Activated CD8-positive, alpha-beta memory T cell treated with anti-CD3 and anti-CD28 coated beads, Interleukin-2, amount 50 U/mL, for 4 hours (primary cell): ENCODE data around the gene NECTIN3.
A peak's percentile ranks its signal among the peaks of the same experiment; 100 is the strongest.

Experiments used
- DNase-seq: peaks from one replicate; pipeline ENCODE4 v3.0.0-alpha.2; 2020

NECTIN3 gene

GRCh38 chr3:111071257-111072030 lies at the start of gene NECTIN3:
NECTIN3 (plus strand) TSS chr3:111071816; CDS start chr3:111072018, 202 bp downstream.
- DNase-seq = peak; percentile 87

DNA sequence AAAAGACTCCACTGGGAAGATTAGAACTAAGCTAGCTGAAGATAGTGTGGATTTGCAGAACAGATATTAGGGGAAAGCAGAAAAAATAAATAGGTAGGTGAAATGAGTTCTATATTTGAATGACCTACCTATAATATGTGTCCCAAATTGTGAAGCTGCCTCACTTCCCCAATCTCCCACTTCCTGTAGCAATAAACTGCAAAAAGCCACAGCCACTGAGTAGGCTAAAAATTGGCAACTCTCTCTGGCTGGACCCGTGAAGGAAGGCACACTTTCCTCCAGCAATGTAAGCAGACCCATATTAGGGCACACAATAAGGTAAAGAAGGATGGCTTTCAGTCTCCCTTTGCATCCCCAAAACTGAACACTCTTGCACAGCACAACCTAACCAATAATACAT lies 43.7 kb upstream of the NECTIN3 start:
- no peak for DNase-seq

DNA sequence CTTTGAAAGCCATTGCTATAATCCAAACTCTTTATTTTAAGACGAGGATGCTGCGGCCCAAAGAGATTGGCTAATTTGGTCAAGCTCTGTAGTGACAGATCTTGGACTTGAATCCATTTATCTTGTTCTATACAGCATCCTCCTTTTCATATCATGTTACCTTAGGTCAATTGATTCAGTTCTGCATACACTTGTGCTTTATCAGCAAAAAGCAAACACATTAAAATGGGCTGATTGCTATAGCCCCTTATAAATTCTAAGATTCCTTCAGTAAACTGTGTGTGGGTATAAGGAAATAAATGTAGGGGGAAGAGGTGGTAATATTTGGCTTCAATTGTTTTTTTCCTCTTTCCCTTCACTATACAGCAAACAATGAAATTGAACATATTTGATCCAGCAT lies 40.1 kb upstream of the NECTIN3 start:
- DNase-seq = no peak

DNA sequence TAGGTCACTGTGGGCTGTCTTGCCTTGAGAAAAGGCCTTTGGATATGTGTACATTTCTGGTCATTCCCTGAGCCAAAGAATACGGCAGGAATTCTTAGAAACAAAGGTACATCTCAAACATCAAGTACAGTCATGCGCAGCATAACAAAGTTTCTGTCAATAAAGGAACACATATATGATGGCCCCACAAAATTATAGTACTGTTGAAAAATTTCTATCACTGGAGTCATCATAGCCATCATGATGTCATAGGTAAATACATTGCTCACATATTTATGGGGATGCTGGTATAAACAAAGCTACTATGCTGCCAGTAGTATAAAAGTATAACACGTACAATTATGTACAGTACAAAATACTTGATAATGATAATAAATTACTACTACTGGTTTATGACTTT lies 38.9 kb upstream of the NECTIN3 start:
- DNase-seq = no peak

DNA sequence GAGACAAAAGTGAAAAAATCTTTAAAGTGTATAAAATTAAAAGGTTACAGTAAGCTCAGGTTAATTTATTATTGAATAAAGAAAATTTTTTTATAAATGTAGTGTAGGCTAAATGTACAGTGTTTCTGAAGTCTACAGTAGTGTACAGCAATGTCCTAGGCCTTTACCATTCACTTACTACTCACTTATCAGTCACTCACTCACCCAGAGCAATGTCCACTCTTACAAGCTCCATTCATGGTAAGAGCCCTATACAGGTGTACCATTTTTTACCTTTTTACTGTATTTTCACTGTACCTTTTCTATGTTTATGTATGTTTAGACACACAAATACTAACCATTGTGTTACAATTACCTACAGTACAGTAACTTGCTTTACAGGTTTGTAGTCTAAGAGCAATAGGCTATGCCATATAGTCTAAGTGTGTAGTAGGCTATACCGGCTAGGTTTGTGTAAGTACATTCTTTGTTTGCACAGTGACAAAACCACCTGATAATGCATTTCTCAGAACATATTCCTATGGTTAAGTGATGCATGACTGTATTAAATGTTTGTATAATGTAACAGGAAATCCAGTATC lies 38.1 kb upstream of the NECTIN3 start:
- no peak for DNase-seq

GRCh38 chr3:111035316-111035715 lies 36.3 kb upstream of the NECTIN3 start:
- DNase-seq = no peak

DNA sequence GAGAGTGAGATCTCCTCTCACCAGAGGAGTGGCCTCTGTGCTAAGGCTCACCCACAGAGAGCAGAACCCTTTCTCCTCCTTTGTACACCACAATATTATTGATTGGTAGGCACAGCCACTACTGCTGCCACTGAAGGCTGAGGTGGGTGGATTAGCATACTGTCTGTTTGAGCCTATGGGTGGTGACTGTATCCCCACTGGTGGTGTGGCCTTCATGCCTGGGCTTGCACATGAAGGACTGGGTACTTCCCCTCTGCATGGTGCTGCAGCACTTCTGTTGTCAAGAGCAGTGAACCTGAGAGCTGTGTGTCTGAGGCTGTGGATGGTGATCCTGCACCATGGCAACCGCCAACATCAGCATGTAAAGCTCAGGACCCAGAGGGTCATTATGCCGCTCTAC lies 35.7 kb upstream of the NECTIN3 start:
- DNase-seq = no peak

DNA sequence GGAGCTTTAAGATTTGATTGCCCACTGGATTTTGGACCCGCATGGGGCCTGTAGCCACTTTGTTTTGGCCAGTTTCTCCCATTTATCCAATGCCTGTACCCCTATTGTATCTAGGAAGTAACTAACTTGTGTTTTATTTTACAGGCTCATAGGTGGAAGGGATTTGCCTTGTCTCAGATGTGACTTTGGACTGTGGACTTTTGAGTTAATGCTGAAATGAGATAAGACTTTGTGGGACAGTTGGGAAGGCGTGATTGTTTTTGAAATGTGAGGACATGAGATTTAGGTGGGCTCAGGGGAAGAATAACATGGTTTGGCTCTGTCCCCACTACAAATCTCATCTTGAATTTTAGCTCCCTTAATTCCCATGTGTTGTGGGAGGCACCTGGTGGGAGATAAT lies 30.7 kb upstream of the NECTIN3 start:
- no peak for DNase-seq

GRCh38 chr3:111045564-111045963 lies 26.1 kb upstream of the NECTIN3 start:
- DNase-seq = no peak

DNA sequence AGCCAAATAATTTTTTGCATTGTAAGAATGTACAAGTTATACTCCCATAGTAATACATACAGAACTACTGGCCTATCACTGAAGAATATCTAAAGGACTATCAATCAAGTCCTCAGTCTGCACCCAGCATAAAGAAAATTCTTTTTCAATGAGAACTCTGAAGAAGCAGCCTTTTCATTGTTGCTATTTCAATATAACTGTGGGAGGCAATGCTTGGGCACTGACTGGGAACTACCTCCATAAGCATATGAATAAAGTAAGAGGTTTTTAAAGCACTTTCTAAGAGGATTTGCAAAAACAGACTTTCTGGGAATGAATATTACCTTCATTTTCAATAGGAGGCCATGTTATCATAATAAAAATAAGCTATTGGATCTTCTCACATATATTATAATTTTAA lies 24.6 kb upstream of the NECTIN3 start:
- DNase-seq = no peak

GRCh38 chr3:111047812-111048435 lies 23.7 kb upstream of the NECTIN3 start:
- no peak for DNase-seq

DNA sequence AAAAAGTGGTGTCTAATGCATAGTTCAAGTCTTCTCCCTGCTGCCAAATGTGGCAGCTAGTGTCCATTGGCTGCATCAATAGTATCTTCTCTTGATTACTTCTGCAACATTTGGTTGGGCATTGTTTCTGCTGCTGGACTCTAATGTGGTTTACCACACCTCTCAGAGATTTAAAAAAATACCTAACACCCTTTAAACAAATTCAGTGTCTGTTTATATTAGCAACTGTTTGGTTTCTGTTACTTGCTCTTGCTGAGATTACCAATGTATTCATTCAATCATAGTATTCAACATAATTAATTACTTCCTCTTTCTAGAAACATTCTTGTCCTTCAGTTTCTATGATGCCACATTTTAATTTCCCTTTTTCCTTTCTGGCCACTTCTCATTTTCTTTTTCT lies 20.3 kb upstream of the NECTIN3 start:
- no peak for DNase-seq

DNA sequence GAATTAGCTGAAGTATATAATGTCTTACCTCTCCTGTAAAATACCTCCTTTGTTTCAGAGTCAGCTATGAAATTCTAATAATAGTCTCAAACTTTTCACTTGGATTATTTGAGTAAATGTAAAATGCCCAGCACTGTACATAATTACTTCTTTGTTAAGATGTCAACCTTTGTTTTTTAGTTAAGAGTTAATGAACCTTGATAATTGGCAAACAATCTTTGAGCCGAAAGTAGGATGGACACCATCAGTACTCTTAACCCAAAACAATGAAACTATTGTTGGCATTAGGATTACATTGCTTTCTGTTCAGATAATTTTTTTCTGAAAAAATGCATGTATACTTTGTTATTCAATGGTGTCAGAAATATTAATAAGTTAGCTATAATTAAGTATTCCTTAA lies 3.0 kb upstream of the NECTIN3 start:
- no peak for DNase-seq

DNA sequence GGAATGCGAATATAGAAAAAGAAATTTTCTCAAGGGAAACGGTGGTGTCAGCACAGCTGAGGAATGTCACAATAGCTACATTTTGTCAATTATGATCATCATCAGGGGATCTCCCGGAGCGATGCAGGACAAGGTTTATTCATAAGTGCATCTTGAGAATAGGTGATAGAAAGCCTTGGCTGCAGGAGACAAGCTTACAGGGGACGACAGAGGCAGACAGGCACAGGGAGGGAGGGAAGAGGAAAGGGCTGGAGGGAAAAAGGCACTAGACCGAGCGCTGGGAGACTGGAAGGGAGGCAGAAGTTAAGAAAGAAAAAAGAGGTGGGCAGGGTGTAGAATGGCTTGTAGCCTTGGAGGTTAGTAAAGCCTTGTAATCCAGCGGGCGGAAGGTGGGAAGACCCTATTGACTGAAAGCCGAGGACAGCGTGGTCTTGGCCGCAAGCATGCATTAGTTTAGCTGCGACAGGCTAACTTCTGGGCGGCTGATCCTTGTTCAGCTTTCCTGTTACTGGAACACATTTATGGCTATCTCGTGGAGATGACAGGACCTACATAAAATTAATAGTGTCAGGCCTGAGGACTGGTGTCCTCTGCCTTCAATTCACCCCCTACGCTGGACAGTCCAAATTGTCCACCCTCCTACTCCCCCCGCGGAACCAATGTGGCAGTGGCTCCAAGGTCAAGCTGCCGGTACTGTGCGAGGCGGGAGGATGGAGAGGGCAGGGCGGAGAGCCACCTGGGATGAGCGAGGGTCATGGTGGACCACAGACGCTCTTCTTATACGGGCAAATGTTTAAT lies 1.4 kb upstream of the NECTIN3 start:
- DNase-seq = peak; percentile 15

DNA sequence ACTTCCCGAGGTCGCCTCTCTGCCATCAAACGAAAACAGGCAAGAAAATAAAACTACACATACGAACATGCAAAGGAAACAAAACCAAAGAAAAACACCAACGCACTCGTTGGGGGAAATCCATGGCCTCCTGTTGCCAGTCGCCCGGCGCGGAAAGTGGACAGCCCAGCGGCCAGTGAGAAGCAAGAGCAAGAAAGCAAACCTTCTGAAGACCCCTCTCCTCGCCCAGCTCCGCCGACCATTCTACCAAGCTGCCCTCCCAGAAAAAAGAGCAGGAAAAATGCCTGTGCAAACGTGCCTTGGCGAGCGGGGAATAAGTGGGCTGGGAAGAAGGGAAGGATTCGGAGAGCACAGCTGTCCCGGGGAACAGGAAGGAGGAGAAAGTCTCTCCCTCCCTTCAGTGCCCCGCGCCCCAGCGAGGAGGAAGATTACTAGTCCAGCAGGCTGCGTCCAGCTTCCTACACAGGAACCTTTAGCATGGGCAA lies 802 bp upstream of the NECTIN3 start:
- peak; percentile 25 for DNase-seq

GRCh38 chr3:111072031-111072921 lies 660 bp downstream of the NECTIN3 start:
- peak; percentile 27 for DNase-seq

GRCh38 chr3:111073218-111073617 lies 1.6 kb downstream of the NECTIN3 start:
- DNase-seq = no peak

DNA sequence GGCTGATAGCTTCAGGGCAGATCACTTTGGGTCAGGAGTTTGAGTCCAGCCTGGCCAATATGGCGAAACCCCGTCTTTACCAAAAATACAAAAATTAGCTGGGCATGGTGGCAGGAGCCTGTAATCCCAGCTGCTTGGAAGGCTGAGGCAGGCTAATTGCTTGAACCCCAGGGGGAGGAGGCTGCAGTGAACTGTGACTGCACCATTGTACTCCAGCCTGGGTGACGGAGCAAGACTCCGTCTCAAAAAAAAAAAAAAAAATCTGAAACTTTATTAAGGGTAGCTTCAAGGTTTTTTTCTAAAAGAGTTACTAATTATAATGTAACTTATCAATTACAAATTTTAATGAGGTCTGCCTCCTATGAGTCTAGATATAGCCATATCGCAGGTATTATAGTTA lies 5.1 kb downstream of the NECTIN3 start:
- no peak for DNase-seq

- DNase-seq = no peak
Observed at GRCh38 chr3:111077369-111077768, 5.8 kb downstream of the NECTIN3 start.

DNA sequence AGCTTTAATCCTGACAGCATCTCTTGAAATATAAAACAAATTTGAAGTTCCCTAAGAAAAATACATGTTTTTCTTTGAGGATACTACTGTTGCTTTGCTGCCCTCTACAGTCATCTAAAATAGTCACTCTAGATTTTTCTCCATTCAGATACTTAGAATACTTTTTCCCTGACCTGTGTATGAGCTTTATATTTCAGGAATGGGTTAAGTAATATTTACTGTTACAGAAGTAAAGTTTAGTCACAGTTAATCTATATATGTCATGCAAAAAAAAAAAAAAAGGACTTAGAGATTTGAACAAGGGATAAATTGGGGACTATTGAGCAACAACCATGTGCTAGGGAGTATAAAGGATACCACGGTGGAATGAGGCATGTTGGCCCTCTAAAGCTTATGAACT lies 8.8 kb downstream of the NECTIN3 start:
- DNase-seq = no peak

DNA sequence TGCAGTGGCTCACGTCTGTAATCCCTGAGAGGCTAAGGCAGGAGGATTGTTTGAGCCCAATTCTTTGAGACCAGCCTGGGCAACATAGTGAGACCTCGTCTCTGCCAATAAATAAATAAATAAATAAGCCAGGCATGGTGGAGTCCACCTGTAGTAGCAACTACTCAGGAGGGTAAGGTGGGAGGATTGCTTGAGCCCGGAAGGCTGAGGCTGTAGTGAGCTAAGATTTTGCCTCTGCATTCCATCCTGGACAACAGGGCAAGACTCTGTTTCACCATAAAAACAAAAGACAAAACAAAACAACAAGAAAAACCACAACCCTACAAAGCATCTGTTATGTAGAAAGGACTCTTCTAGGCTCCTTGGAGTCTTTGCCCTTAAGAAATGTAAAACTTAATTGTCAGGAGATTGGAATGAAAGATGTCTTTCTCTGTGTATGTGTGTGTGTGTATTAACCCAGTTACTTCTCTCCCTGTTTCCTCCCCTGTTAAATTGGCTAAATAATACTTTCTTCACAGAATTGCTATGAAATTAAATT lies 9.5 kb downstream of the NECTIN3 start:
- no peak for DNase-seq

- no peak for DNase-seq
Observed at GRCh38 chr3:111084911-111085310, 13.3 kb downstream of the NECTIN3 start.
